Naive thymus-derived CD4-positive, alpha-beta T cell (primary cell): ENCODE data around the gene KCNN4. TPM values are rescaled to one million over a fixed set of nuclear protein-coding genes. Genes with fewer than 3 reads are reported as not detected.
A peak's percentile ranks its signal among the peaks of the same experiment; 100 is the strongest.

Experiments used
- ATAC-seq: fragments of 150-1000 bp; cut with Tn5 transposase; 2 replicates; pipeline ENCODE4 v1.10.0; 2021; ENCODE audit warnings: mild to moderate bottlenecking, moderate library complexity
- CTCF ChIA-PET: fragments of 350-600 bp; sonication (Branson Sonifier 250); formaldehyde crosslinking; loops from one replicate; lab custom pipeline; 2021; ENCODE audit warnings: antibody characterized with exemption; lab: Charles Lee
- POLR2A ChIA-PET: fragments of 350-600 bp; sonication (Branson Sonifier 250); formaldehyde crosslinking; loops from one replicate; lab custom pipeline; 2021; ENCODE audit warnings: antibody characterized with exemption, inconsistent platforms; lab: Charles Lee
- DNase-seq, 9 donors: peaks; one replicate each; pipeline versions ENCODE4 v3.0.0 to v3.0.0-alpha.2; 2020 to 2022; ENCODE audit warnings: mixed read lengths in 1 of 9
- H3K27ac ChIP-seq: one replicate; pipeline ENCODE4 v1.7.0; 2013; ENCODE audit warnings: mild to moderate bottlenecking, low read depth, low read length, moderate library complexity
- H3K27me3 ChIP-seq, 2 donors: one replicate each; pipeline ENCODE4 v1.7.0; 2013; ENCODE audit warnings: low read length in 2 of 2, mild to moderate bottlenecking in 2 of 2, moderate library complexity in 2 of 2; ENCODE audit not compliant: control insufficient read depth in 2 of 2, insufficient read depth in 2 of 2
- H3K36me3 ChIP-seq, 3 experiments: 1 replicate in 2 of 3; 2 replicates in 1 of 3; pipeline ENCODE4 v1.7.0; 2013; ENCODE audit warnings: low read length in 3 of 3, mild to moderate bottlenecking in 3 of 3, moderate library complexity in 1 of 3; ENCODE audit not compliant: insufficient read depth in 3 of 3, control insufficient read depth in 2 of 3
- H3K4me1 ChIP-seq, 2 donors: one replicate each; pipeline ENCODE4 v1.7.0; 2013; ENCODE audit warnings: low read length in 2 of 2, mild to moderate bottlenecking in 2 of 2, moderate library complexity in 1 of 2; ENCODE audit not compliant: control insufficient read depth in 2 of 2, insufficient read depth in 2 of 2
- H3K4me3 ChIP-seq: 2 replicates; pipeline ENCODE4 v1.7.0; 2013; ENCODE audit warnings: mild to moderate bottlenecking, low read length
- H3K9me3 ChIP-seq, 3 experiments: 1 replicate in 2 of 3; 2 replicates in 1 of 3; pipeline ENCODE4 v1.7.0; 2013; ENCODE audit warnings: low read length in 3 of 3; ENCODE audit not compliant: control insufficient read depth in 2 of 3
- H3K27ac Mint-ChIP-seq, 9 donors: one replicate each; pipeline ENCODE4 v1.8.0; 2020 to 2022; ENCODE audit warnings: mixed read lengths in 9 of 9, mild to moderate bottlenecking in 8 of 9, moderate library complexity in 5 of 9, inconsistent platforms in 2 of 9
- H3K27me3 Mint-ChIP-seq, 5 donors: one replicate each; pipeline ENCODE4 v1.8.0; 2021 to 2022; ENCODE audit warnings: mixed read lengths in 5 of 5, mild to moderate bottlenecking in 1 of 5
- H3K36me3 Mint-ChIP-seq, 5 donors: one replicate each; pipeline ENCODE4 v1.8.0; 2020 to 2022; ENCODE audit warnings: mixed read lengths in 5 of 5, mild to moderate bottlenecking in 3 of 5, inconsistent platforms in 1 of 5
- H3K4me1 Mint-ChIP-seq, 7 donors: one replicate each; pipeline ENCODE4 v1.8.0; 2020 to 2022; ENCODE audit warnings: mixed read lengths in 7 of 7, mild to moderate bottlenecking in 3 of 7, inconsistent platforms in 1 of 7
- H3K4me3 Mint-ChIP-seq, 10 donors: one replicate each; pipeline ENCODE4 v1.8.0; 2020 to 2022; ENCODE audit warnings: mild to moderate bottlenecking in 10 of 10, mixed read lengths in 10 of 10, moderate library complexity in 6 of 10, inconsistent platforms in 2 of 10
- H3K9me3 Mint-ChIP-seq, 11 donors: one replicate each; pipeline ENCODE4 v1.8.0; 2020 to 2022; ENCODE audit warnings: mixed read lengths in 11 of 11, mild to moderate bottlenecking in 4 of 11, inconsistent platforms in 1 of 11, moderate library complexity in 1 of 11
- intact Hi-C, 2 donors: fragments of 100-400 bp; cut with micrococcal nuclease; formaldehyde crosslinking; loops; one replicate each; pipeline ENCODE4 v1.15.1; 2023
- polyA plus RNA-seq, 2 donors: library from polyadenylated mRNA; unstranded; fragments of 300-500 nt; fragmentation: Illumina TruSeq; gene quantifications; one replicate each; pipeline ENCODE4 v1.2.3, GENCODE V29; 2021
- total RNA-seq, 6 experiments: library from RNA in 5 of 6; stranded (reverse) in 5 of 6; gene quantifications; 1 replicate in 5 of 6; 2 replicates in 1 of 6; pipeline ENCODE4 v1.2.3 and lab custom pipeline; 2021 to 2026

Gene KCNN4
- total and polyA plus RNA-seq, 7 experiments from 2014 or later = 8.1 to 53.4 (median 17.3) TPM

GRCh38 chr19:43721469-43722048 lies 59.2 kb downstream of the KCNN4 start:
- H3K4me3 ChIP-seq = no peak overlapping the region
- no peaks in the 10 kb centered on the region for H3K27me3 ChIP-seq
- no peaks in the 10 kb centered on the region for H3K36me3 ChIP-seq
- no peak overlapping the region for H3K27ac Mint-ChIP-seq
- intact Hi-C loops = loop anchor here in 1 of 2 donors (5.0 kb wide), 1 partner anchor 54 kb away; no protein-coding TSS in a partner anchor
- CTCF ChIA-PET = interaction anchor here (0.6 to 0.7 kb wide), 2 partner anchors 12 to 1690 kb away, joined by 3 read pairs; no protein-coding TSS in a partner anchor
- H3K27me3 Mint-ChIP-seq = no peaks in the 10 kb centered on the region
- no peak overlapping the region for H3K4me3 Mint-ChIP-seq
- DNase-seq (no peak), ATAC-seq (no peak)
- H3K4me1 ChIP-seq = no peaks in the 10 kb centered on the region
- no peaks in the 10 kb centered on the region for H3K36me3 Mint-ChIP-seq
- no peaks in the 10 kb centered on the region for H3K9me3 Mint-ChIP-seq
- no peak overlapping the region for H3K27ac ChIP-seq
- H3K9me3 ChIP-seq = no peaks in the 10 kb centered on the region
- H3K4me1 Mint-ChIP-seq = peaks cover 0 to 12% (median 6%) of the 10 kb centered on the region in 7 donors
- POLR2A ChIA-PET = interaction anchor here (0.7 kb wide), 1 partner anchor 116 kb away, joined by 3 read pairs; no protein-coding TSS in a partner anchor

- DNase-seq (no peak), ATAC-seq (no peak)
- POLR2A ChIA-PET = interaction anchor here (0.7 kb wide), 1 partner anchor 115 kb away, joined by 3 read pairs; no protein-coding TSS in a partner anchor
- Mint-ChIP-seq H3K4me1 (peaks cover 0 to 12% (median 6%) of the 10 kb centered on the region in 7 donors), H3K27ac (no peak overlapping the region), H3K9me3 (no peaks in the 10 kb centered on the region), H3K4me3 (no peak overlapping the region), H3K36me3 (no peaks in the 10 kb centered on the region), H3K27me3 (no peaks in the 10 kb centered on the region)
- CTCF ChIA-PET = interaction anchor here (0.7 kb wide), 1 partner anchor 1689 kb away, joined by 3 read pairs; no protein-coding TSS in a partner anchor
- no peaks in the 10 kb centered on the region for H3K27me3 ChIP-seq
- no peak overlapping the region for H3K4me3 ChIP-seq
- intact Hi-C loops = loop anchor here in 1 of 2 donors (5.0 kb wide), 1 partner anchor 54 kb away; no protein-coding TSS in a partner anchor
- no peak overlapping the region for H3K27ac ChIP-seq
- no peaks in the 10 kb centered on the region for H3K36me3 ChIP-seq
- no peaks in the 10 kb centered on the region for H3K4me1 ChIP-seq
- no peaks in the 10 kb centered on the region for H3K9me3 ChIP-seq
These were observed 59.8 kb downstream of the KCNN4 start for GRCh38 chr19:43720936-43721335.

GRCh38 chr19:43719918-43720317 lies 60.9 kb downstream of the KCNN4 start:
- Mint-ChIP-seq H3K4me3 (no peak overlapping the region), H3K27ac (no peak overlapping the region), H3K9me3 (no peaks in the 10 kb centered on the region), H3K27me3 (no peaks in the 10 kb centered on the region), H3K36me3 (no peaks in the 10 kb centered on the region), H3K4me1 (peaks cover 0 to 5% (median 0%) of the 10 kb centered on the region in 7 donors)
- no peaks in the 10 kb centered on the region for H3K9me3 ChIP-seq
- H3K4me3 ChIP-seq = no peak overlapping the region
- H3K27ac ChIP-seq = no peak overlapping the region
- H3K27me3 ChIP-seq = no peaks in the 10 kb centered on the region
- no peaks in the 10 kb centered on the region for H3K4me1 ChIP-seq
- CTCF ChIA-PET = no interaction called here
- DNase-seq (no peak), ATAC-seq (no peak)
- H3K36me3 ChIP-seq = no peaks in the 10 kb centered on the region
- intact Hi-C loops = loop anchor here in 1 of 2 donors (5.0 kb wide), 1 partner anchor 53 kb away; no protein-coding TSS in a partner anchor
- POLR2A ChIA-PET = no interaction called here

GRCh38 chr19:43719378-43719868 lies 61.4 kb downstream of the KCNN4 start:
- intact Hi-C loops = no loop called here
- H3K4me3 Mint-ChIP-seq = no peak overlapping the region

GRCh38 chr19:43718627-43719377 lies 62.0 kb downstream of the KCNN4 start:
- no peak overlapping the region for H3K27ac Mint-ChIP-seq
- Histone ChIP-seq H3K4me3 (no peak overlapping the region), H3K27ac (no peak overlapping the region), H3K9me3 (no peaks in the 10 kb centered on the region), H3K4me1 (no peaks in the 10 kb centered on the region), H3K36me3 (no peaks in the 10 kb centered on the region), H3K27me3 (no peaks in the 10 kb centered on the region)
- H3K36me3 Mint-ChIP-seq = no peaks in the 10 kb centered on the region
- peaks cover 0 to 3% (median 0%) of the 10 kb centered on the region in 7 donors for H3K4me1 Mint-ChIP-seq
- POLR2A ChIA-PET = no interaction called here
- DNase-seq (no peak), ATAC-seq (no peak)
- no peak overlapping the region for H3K4me3 Mint-ChIP-seq
- no peaks in the 10 kb centered on the region for H3K9me3 Mint-ChIP-seq
- CTCF ChIA-PET = no interaction called here
- H3K27me3 Mint-ChIP-seq = no peaks in the 10 kb centered on the region
- intact Hi-C loops = no loop called here

More at GRCh38 chr19:43719378-43719868, 61.4 kb downstream of the KCNN4 start:
- no peaks in the 10 kb centered on the region for H3K9me3 ChIP-seq
- no peak overlapping the region for H3K4me3 ChIP-seq
- no peaks in the 10 kb centered on the region for H3K36me3 Mint-ChIP-seq
- no peaks in the 10 kb centered on the region for H3K9me3 Mint-ChIP-seq
- H3K27ac ChIP-seq = no peak overlapping the region
- H3K36me3 ChIP-seq = no peaks in the 10 kb centered on the region
- H3K27me3 ChIP-seq = no peaks in the 10 kb centered on the region
- H3K4me1 ChIP-seq = no peaks in the 10 kb centered on the region
- CTCF ChIA-PET = no interaction called here
- H3K27ac Mint-ChIP-seq = peak overlapping the region in 1 of 9 donors; percentile 18
- ATAC-seq (no peak), DNase-seq (no peak)
- POLR2A ChIA-PET = no interaction called here
- no peaks in the 10 kb centered on the region for H3K27me3 Mint-ChIP-seq
- H3K4me1 Mint-ChIP-seq = peaks cover 0 to 3% (median 0%) of the 10 kb centered on the region in 7 donors
